Measurements from ENCODE around the gene XYLT1.
A peak's percentile ranks its signal among the peaks of the same experiment; 100 is the strongest.

The XYLT1 gene

DNA sequence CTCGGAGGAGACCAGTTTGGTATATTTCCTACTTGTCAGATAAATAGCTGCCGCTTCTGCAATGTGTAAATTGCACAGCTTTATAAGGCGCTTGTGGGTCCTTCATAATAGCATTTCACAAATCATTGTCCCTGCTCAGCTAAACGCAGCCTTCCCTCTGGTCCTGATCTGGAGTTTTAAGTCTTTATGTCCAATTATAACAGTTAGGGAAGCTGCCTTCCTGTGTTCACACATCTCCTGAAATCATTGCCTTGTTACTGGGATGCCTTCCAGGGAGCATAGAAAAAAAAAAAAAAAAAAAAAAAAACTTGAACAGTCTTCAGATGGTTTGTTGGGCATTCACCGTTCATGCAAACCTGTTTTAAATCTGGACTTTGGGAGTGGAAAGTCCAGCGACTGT, 342.0 kb downstream of the XYLT1 start:
- DNase-seq: no peak

DNA sequence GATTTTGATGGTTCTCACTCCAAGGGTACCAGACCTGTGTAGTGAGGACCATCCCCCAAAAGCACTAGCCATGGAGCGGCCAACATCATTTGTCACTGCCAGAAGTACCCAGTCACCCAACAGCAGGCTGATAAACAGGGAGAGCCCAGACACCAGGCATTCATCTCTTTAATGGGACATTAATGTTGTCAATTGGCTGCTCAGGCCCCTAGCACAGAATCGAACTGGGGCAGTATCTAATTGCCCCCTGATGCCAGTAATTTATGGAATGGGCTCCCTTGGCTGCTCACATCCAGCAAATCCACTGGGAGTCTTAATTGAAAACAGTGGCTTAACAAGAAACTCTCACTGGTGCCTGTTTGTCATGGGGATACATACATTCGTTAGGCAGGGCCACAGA, 344.6 kb downstream of the XYLT1 start:
- no peak for DNase-seq

GRCh38 chr16:17125671-17126070, 345.1 kb downstream of the XYLT1 start:
- DNase-seq: no peak

GRCh38 chr16:17117906-17118577, 352.7 kb downstream of the XYLT1 start:
- DNase-seq: no peak

DNA sequence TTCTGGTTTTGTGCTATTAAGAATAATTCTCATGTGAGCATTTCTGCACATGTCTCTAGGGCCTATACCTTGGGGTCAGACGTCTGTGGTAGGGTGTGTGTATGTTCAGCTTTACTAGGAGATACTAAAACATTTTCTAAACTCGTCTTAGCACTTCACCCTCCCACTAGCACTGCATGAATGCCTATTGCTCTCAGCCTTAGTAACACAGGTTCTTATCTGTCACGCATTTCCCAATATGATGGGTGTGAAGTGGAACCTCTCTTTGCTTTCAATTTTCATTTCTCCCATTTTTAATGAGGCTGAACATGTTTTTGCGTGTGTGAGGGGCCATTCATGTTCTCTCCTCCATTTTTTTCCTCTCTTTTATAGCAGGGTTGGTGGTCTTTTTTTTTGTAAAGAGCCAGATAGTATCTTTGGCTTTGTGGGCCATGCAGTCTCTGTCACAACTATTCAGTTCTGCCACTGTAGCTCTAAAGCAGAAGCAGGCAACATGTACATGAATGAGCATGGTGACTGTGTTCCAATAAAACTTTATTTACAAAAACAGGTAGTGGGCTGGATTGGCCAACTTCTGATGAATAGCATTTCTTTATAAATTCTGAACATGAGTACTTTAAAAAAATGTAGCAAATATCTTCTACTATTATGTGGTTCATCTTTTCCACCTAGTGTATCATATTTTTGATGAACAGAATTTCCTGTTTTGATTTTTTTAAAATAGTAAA, 354.0 kb downstream of the XYLT1 start:
- DNase-seq: no peak

GRCh38 chr16:17109413-17109812, 361.3 kb downstream of the XYLT1 start:
- no peak for DNase-seq

- DNase-seq: no peak
Observed at GRCh38 chr16:17108596-17108995, 362.2 kb downstream of the XYLT1 start.

DNA sequence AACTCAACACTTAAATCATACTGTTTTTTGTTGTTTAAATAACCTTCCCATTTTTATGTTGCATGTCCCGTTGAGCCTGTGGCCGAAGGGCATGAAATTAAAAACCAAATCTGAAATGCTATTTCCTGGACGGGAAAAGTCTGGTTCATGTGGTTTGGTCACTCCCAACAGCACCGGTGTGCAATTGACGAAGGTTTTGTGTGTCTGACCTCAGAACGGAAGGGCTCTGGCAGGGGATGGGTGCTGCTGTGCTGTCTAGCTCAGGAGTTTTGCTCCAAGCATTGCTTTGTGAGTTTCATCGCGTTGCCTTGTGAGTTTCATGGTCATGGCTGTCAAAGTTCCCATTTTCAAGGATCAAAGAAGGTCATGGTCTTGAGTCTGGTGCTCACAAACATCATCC, 363.3 kb downstream of the XYLT1 start:
- no peak for DNase-seq

DNA sequence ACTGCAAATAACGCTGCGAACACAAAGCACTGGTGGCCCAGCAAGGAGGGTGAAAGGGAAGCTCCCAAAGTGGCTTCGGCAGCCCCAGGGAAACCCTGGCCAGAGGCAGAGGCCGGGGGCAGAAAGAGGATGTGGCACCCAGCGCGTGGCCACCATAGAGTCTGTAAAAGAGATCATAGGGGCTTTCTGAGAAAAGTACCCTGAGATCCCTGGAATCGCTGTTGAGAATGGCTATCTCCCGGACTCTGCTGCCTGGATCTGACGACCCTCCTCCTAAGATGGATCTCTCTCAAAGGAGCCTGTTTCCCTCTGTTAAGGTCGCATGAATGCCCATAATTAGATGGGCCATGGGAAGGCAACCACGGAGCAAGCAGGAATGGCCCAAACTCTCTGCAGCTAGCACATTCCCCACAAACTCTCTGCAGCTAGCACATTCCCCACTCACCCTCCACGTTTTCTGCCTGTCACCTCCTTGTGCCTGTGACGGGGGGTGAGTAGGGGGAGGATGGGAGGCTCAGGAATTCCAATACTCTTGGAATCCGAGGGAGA, 364.4 kb downstream of the XYLT1 start:
- no peak for DNase-seq

GRCh38 chr16:17105239-17105797, 365.4 kb downstream of the XYLT1 start:
- no peak for DNase-seq

DNA sequence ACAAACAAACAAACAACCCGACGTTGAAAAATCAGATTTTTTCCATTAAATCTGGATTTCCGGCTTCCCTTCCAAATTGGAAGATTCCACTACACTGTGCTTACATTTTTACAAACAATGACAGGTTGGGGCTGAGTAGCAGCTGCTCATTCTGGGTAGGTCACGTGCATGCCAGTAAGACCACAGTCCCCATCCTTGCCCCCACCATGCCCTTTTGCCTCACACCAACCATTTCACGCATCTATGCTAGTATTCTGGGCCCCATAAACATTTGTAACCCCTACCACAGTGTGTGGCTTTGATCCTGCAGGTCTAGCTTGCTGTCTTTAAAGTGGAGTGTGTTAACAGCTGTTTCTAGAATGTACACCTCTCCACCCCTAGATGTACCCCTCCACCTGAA, 366.1 kb downstream of the XYLT1 start:
- DNase-seq: no peak

- DNase-seq: peak; percentile 26 to 60
Observed at GRCh38 chr16:17103216-17103615, 367.5 kb downstream of the XYLT1 start.

- DNase-seq: peak; percentile 10 to 54
Observed at GRCh38 chr16:17101646-17102045, 369.1 kb downstream of the XYLT1 start.

DNA sequence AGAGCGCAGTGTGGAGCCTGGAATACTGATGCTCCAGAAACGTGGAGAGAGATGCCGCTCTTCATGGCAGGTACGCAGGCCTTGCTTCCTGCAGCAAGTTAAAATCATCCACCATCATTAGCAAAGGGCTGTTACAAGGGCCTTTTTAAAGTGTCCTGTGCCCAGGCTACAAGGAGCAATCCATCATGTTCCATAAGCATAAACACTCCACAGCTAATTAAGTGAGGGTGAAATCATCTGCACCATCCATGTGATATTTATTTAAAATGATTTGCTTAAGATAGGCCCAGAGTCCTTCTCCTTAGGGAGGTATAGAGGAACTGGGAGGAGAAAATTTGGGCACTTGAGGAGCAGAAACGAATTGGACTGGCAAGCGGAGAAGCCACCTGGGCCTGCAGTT, 372.1 kb downstream of the XYLT1 start:
- DNase-seq: peak in 1 of 2 experiments; percentile 72

DNA sequence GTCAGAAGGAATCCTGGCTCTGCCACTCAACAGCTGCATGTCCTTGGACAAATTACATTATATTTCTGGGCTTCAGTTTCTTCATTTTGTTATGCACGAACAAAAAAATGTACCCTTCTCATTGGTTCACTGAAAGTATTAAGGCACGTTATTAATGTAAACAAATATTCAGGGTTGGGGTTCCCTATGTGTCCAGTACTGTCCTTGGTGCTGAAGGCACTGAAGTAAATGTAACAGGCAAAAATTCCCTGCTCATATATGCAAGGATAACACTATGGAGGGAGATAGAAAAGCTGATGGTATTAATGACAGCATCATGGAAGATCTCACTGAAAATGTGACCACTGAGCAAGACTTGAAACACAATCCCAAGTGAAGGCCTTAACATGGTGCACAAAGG, 386.6 kb downstream of the XYLT1 start:
- no peak for DNase-seq

DNA sequence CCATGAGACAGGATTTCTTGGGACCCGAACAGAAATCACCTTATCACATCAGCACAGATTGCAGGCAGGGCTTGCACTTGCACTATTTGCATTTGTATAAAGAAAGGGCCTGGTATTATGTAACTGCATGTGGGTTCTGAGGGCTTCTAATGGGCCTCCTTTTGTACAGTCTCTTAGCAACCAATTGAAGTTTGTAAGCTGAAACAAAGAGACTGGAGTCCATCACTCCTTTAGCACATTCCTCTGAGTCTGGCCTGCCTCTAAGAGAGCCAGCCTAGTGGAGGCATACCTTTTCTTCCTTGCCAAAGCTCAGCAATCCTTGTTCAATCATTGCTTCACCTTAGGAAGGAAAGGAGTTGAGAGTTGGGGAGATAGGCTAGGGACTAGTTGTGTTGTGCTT, 387.1 kb downstream of the XYLT1 start:
- no peak for DNase-seq

- no peak for DNase-seq
Observed at GRCh38 chr16:17082095-17082882, 388.5 kb downstream of the XYLT1 start.

DNA sequence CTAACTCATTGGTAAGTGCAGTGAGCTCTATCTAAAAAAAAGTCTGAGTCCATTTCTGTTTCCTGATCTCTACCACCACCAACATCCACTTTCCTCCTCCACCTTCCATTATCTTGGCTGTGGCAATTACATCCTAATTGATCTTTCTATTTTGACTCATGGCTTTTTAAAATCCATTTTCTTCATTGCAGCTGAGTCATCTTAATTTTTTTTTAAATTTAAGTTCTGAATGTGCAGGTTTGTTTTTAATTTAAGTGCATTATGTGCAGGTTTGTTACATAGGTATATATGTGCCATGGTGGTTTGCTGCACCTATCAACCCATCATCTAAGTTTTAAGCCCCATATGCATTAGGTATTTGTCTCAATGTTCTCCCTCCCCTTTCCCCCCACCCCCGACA, 390.7 kb downstream of the XYLT1 start:
- DNase-seq: no peak

DNA sequence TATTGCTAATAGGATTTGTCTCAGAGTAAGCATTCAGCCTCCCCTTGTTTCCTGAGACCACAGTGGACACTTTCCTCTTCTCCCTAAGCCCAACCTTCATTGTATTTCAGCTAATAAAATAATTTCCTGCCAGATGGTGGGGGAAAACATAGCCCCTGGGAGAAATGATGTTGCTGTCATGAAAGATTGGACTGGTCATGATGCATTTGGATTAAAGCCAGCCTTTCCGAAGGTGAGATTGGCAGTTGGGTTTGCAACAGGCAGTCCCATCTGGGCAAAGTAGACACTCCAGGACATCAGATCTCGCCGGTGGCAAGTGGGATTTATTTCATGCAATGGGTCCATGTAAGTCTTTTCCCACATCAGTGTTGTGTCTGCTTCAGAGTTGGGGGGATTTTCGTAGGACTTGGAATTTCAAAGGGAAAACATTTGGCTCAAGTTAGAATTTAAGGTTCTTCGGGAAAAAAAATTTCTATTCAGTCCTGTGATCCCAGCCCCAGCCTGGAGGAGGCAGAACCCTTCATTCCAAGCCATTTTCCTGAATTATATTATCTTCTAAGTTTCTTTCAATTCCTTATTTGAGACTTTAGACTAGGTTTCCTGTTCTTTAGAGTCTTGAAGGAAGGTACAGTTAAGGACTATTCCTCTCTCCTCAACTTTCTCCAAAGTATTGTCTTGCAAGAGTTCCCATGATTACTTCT, 391.7 kb downstream of the XYLT1 start:
- DNase-seq: peak; percentile 95 to 98

- DNase-seq: no peak
Observed at GRCh38 chr16:17076818-17077498, 393.8 kb downstream of the XYLT1 start.

GRCh38 chr16:17076092-17076754, 394.5 kb downstream of the XYLT1 start:
- DNase-seq: no peak
